Progenitor cell of endocrine pancreas (in vitro differentiated cells): ENCODE results near the gene CYP4F22. TPM values are rescaled to one million over a fixed set of nuclear protein-coding genes. Genes with fewer than 3 reads are reported as not detected.

Source experiments
- DNase-seq: peaks from one replicate; pipeline ENCODE4 v3.0.0; 2021; ENCODE audit warnings: low spot score; ENCODE audit not compliant: unreplicated experiment
- H3K27ac Mint-ChIP-seq: 2 replicates; pipeline ENCODE4 v1.8.0; 2021; ENCODE audit warnings: mild to moderate bottlenecking, moderate library complexity, mixed read lengths
- H3K27me3 Mint-ChIP-seq: 2 replicates; pipeline ENCODE4 v1.8.0; 2021; ENCODE audit warnings: mixed read lengths
- H3K36me3 Mint-ChIP-seq: 2 replicates; pipeline ENCODE4 v1.8.0; 2022; ENCODE audit warnings: mixed read lengths; ENCODE audit not compliant: insufficient read depth
- H3K4me1 Mint-ChIP-seq: 2 replicates; pipeline ENCODE4 v1.8.0; 2021; ENCODE audit warnings: low read depth, mixed read lengths
- H3K4me3 Mint-ChIP-seq: 2 replicates; pipeline ENCODE4 v1.8.0; 2021; ENCODE audit warnings: low read depth, mild to moderate bottlenecking, moderate library complexity, mixed read lengths
- H3K9me3 Mint-ChIP-seq: 2 replicates; pipeline ENCODE4 v1.8.0; 2021; ENCODE audit warnings: low read depth, mixed read lengths
- total RNA-seq: library from RNA; stranded (reverse); gene quantifications from 2 replicates; pipeline ENCODE4 v1.2.1, GENCODE V29; 2021
- TF ChIP-seq, protein P1 (sequence below): fragments of 200-600 bp; sonication (generic); IDR thresholded peaks from one replicate; pipeline ENCODE4 v1.5.0; 2021; ENCODE audit warnings: antibody characterized with exemption, mild to moderate bottlenecking; ENCODE audit not compliant: unreplicated experiment

The CYP4F22 gene
- total RNA-seq, 1 donor from 2014 or later, result not detected

DNA sequence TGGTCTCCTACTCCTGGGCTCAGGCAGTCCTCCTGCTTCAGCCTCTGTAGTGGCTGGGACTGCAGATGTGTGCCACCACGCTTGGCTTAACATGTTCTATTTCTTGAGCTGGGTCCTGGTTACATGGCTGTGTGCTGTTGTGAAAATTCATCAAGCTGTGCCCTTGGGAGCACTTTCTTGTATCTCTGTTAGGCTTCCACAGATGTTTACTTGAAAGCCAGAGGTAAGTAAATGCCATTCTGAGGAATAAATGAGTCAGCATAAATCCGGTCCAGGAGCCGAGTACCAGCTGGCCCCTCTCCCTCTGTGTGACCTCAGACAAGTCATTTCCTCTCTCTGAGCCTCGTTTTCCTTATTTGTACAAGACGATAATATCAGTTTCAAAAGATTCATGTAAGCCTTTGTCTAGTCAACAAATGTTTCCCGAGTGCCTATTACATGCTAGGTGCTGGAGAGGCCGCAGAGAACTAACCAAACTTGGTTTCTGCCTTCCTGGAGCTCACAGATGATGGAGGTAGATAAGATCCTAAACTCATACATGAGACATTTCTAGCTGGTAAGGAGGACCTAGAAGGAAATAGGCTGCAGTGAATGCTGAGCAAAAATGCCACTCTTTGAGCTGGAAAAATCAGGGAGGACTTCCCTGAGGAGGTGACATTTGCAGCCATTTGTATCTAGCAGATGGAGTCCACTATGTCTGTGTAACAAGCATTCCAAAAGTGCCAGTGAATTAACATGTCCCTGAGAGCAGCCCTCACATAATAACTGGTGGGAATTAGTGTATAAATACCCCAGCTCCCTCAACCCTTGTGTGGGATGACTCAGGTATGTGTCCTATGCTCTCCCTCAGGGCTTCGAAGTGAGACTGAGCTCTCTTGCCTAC, 41.2 kb upstream of the CYP4F22 start:
- H3K27me3 Mint-ChIP-seq, result peaks cover 55% of the 10 kb centered on the region

DNA sequence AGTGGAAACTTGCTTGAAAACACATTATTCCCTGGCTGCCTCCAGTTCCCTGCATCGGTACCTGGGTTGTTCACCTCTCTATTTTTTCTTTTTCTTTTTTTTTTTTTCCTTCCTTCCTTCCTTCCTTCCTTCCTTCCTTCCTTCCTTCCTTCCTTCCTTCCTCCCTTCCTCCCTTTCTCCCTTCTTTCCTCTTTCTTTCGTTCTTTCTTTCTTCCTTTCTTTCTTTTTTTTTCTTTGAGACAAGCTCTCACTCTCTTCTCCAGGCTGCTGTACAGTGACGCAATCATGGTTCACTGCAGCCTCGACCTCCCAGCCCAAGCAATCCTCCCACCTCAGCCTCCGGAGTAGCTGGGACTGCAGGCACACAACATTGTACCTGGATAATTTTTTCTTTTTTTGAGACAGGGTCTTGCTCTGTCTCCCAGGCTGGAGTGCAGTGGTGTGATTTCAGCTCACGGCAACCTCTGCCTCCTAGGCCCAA, 40.6 kb upstream of the CYP4F22 start:
- Mint-ChIP-seq H3K27ac (no peak overlapping the region), H3K36me3 (no peaks in the 10 kb centered on the region), H3K4me1 (no peaks in the 10 kb centered on the region), H3K27me3 (peaks cover 49% of the 10 kb centered on the region), H3K4me3 (no peak overlapping the region), H3K9me3 (peaks cover 2% of the 10 kb centered on the region)
- TF ChIP-seq, protein P1, sequence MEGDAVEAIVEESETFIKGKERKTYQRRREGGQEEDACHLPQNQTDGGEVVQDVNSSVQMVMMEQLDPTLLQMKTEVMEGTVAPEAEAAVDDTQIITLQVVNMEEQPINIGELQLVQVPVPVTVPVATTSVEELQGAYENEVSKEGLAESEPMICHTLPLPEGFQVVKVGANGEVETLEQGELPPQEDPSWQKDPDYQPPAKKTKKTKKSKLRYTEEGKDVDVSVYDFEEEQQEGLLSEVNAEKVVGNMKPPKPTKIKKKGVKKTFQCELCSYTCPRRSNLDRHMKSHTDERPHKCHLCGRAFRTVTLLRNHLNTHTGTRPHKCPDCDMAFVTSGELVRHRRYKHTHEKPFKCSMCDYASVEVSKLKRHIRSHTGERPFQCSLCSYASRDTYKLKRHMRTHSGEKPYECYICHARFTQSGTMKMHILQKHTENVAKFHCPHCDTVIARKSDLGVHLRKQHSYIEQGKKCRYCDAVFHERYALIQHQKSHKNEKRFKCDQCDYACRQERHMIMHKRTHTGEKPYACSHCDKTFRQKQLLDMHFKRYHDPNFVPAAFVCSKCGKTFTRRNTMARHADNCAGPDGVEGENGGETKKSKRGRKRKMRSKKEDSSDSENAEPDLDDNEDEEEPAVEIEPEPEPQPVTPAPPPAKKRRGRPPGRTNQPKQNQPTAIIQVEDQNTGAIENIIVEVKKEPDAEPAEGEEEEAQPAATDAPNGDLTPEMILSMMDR, result no peak
- no peak for DNase-seq

More for the DNA sequence above, 41.2 kb upstream of the CYP4F22 start:
- no peaks in the 10 kb centered on the region for H3K9me3 Mint-ChIP-seq
- TF ChIP-seq, protein P1, result no peak
- no peaks in the 10 kb centered on the region for H3K36me3 Mint-ChIP-seq
- H3K4me3 Mint-ChIP-seq, result no peak overlapping the region
- H3K27ac Mint-ChIP-seq, result no peak overlapping the region
- no peaks in the 10 kb centered on the region for H3K4me1 Mint-ChIP-seq
- no peak for DNase-seq

DNA sequence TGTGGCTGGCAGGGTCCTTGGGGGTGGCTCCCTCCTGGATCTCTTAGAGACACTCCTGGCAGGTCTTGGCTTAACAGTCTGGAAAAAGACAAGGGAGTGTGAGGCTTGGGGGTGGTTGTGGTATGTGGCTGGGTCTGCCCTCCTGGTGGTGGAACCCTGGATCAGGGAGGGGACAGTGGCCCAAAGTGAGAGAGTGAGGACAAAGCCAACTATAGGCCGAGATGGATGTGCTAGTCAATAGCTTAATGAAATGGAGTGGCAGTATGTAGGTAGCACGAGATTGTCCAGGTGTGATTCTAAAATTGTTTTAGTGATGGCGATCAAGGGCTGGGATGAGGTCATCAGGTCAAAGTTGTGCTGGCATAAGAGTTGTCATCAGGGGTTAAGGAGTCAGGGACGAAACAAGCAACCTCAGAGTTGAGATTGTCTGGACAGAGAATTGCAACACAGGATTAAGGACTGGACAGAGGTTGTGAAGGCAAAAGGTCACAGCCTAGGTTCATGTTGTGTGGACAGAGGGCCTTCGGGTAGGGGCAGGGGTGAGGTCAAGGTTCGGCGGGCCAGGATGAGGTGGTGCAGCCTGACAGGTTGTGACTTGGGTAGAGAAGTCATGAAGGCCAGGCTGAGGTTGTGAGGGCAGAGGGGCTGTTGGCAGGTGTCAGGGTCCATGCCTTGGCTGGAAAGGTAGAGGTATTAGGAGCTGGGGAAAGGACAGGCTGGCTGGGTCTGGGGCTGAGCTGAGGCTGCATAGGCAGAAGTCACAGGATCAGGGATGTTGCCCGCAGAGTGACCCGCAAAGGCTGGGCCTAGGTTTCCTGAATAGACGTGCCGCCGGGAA, 39.4 kb upstream of the CYP4F22 start:
- no peak for DNase-seq
- no peaks in the 10 kb centered on the region for H3K4me1 Mint-ChIP-seq
- H3K4me3 Mint-ChIP-seq, result no peak overlapping the region
- H3K27ac Mint-ChIP-seq, result no peak overlapping the region
- peaks cover 43% of the 10 kb centered on the region for H3K27me3 Mint-ChIP-seq
- TF ChIP-seq, protein P1, result no peak
- peaks cover 6% of the 10 kb centered on the region for H3K9me3 Mint-ChIP-seq
- no peaks in the 10 kb centered on the region for H3K36me3 Mint-ChIP-seq

DNA sequence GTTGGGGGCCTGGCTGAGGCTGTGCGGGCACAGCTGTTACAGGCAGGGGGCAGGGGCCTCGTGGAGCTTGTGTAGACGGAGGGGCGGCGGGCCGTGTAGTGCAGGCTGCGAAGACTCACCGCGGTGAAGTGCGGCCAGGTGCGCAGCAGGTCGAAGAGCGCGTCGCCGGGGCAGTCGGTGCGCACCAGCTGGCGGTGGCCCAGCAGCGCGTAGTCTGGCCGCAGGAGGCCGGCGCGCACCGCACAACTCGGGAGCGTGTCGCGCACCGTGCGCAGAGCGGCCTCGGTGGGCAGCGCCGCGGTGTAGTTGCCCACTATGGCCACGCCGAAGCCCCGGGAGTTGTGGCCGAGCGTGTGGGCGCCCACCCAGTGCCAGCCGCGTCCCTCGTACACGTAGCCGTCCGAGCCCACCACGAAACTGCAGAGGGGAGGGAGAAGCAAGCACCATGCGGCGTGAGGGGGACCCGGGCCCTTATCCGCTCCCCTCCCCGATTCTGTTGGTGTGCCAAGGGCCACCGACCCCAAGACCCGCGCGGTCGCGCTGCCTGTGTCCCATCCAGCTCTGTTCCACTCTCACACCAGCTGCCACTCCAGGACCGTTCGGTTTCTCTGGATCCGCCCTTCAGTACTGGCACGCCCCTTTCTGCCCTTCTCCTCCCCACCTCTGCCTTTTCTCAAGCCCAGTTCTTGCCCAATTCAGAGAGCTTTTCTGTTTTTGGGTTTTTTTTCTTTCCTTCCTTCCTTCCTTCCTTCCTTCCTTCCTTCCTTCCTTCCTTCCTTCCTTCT, 38.6 kb upstream of the CYP4F22 start:
- Mint-ChIP-seq H3K4me1 (no peaks in the 10 kb centered on the region), H3K27ac (no peak overlapping the region)

More for the DNA sequence above, 38.6 kb upstream of the CYP4F22 start:
- Mint-ChIP-seq H3K27me3 (peaks cover 39% of the 10 kb centered on the region), H3K4me3 (no peak overlapping the region), H3K36me3 (no peaks in the 10 kb centered on the region), H3K9me3 (peaks cover 6% of the 10 kb centered on the region)
- TF ChIP-seq, protein P1, result no peak
- DNase-seq, result no peak
